ENCODE results near the gene CCDC188. TPM values are rescaled to one million over a fixed set of nuclear protein-coding genes. Genes with fewer than 3 reads are reported as not detected.

The CCDC188 gene
- total and polyA plus RNA-seq, 2 of the 13 experiments (the other 11 are each of a cell fraction or from before 2014, with no cell fraction given): not detected

GRCh38 chr22:20130731-20131596 is 19.9 kb downstream of the CCDC188 start (continued):
- TF ChIP-seq ZNF777 (CRISPR knock-in tag; IDR thresholded peaks at IDR 0.05): peak; percentile 81
- TF ChIP-seq CREB3 (CRISPR knock-in tag; IDR thresholded peaks at IDR 0.05): no peak
- no peak for TF ChIP-seq ZNF503 (CRISPR knock-in tag; IDR thresholded peaks at IDR 0.05)
- TF ChIP-seq JUNB (CRISPR knock-in tag; IDR thresholded peaks at IDR 0.05; ENCODE audit: borderline replicate concordance): no peak
- no peak for TF ChIP-seq HNRNPUL1 (IDR thresholded peaks at IDR 0.05; ENCODE audit: low read depth, low read length)
- no peak for TF ChIP-seq SMAD1 (CRISPR knock-in tag; IDR thresholded peaks at IDR 0.05; ENCODE audit: borderline replicate concordance, low read depth)
- TF ChIP-seq ZNF430 (CRISPR knock-in tag; IDR thresholded peaks at IDR 0.05): no peak
- TF ChIP-seq TEAD2 (CRISPR knock-in tag; IDR thresholded peaks at IDR 0.05): no peak
- TF ChIP-seq GFI1 (CRISPR knock-in tag; IDR thresholded peaks at IDR 0.05; ENCODE audit: borderline replicate concordance): no peak
- no peak for TF ChIP-seq ZNF841 (CRISPR knock-in tag; IDR thresholded peaks at IDR 0.05; ENCODE audit: borderline replicate concordance)
- no peak for TF ChIP-seq FUBP1 (CRISPR knock-in tag; IDR thresholded peaks at IDR 0.05; ENCODE audit: borderline replicate concordance)
- TF ChIP-seq ZNF317 (CRISPR knock-in tag; IDR thresholded peaks at IDR 0.05): no peak
- no peak for TF ChIP-seq FOXM1 (CRISPR knock-in tag; IDR thresholded peaks at IDR 0.05)
- no peak for TF ChIP-seq HOXD1 (CRISPR knock-in tag; IDR thresholded peaks at IDR 0.05)
- no peak for TF ChIP-seq HNRNPH1 (optimal IDR thresholded peaks at IDR 0.05; ENCODE audit: low read depth, low read length)
- no peak for TF ChIP-seq ZNF383 (CRISPR knock-in tag; IDR thresholded peaks at IDR 0.05; ENCODE audit: borderline replicate concordance)
- TF ChIP-seq NFIC (IDR thresholded peaks at IDR 0.05; ENCODE audit: low read length): no peak
- TF ChIP-seq GTF3A (CRISPR knock-in tag; conservative IDR thresholded peaks at IDR 0.05): no peak
- no peak for TF ChIP-seq LCORL (IDR thresholded peaks at IDR 0.05)
- no peak; the same call in 1 of the 2 replicates for TF ChIP-seq LCORL (CRISPR knock-in tag; IDR thresholded peaks at IDR 0.05)
- TF ChIP-seq KDM5B (CRISPR knock-in tag; IDR thresholded peaks at IDR 0.05; ENCODE audit: borderline replicate concordance): peak; percentile 36; the same call in 1 of the 2 replicates
- TF ChIP-seq UBTF (CRISPR knock-in tag; IDR thresholded peaks at IDR 0.05): no peak
- TF ChIP-seq HNRNPLL (IDR thresholded peaks at IDR 0.05; ENCODE audit: low read depth, low read length, poor library complexity, severe bottlenecking): peak; percentile 0
- no peak for TF ChIP-seq RFXAP (CRISPR knock-in tag; IDR thresholded peaks at IDR 0.05; ENCODE audit: borderline replicate concordance)
